Measurements from ENCODE around the gene MRPL40.

MRPL40 gene

GRCh38 chr22:19457828-19458428 lies 25.6 kb downstream of the MRPL40 start:
- H3K4me1 Mint-ChIP-seq (ENCODE audit: low read depth): peaks cover 5% of the 10 kb centered on the region
- H3K9me3 Mint-ChIP-seq (ENCODE audit: low read depth): no peaks in the 10 kb centered on the region
- H3K27ac Mint-ChIP-seq: no peak overlapping the region
- no peaks in the 10 kb centered on the region for H3K27me3 Mint-ChIP-seq
- no peak overlapping the region for H3K4me3 Mint-ChIP-seq
- H3K36me3 Mint-ChIP-seq: peaks cover 9% of the 10 kb centered on the region

DNA sequence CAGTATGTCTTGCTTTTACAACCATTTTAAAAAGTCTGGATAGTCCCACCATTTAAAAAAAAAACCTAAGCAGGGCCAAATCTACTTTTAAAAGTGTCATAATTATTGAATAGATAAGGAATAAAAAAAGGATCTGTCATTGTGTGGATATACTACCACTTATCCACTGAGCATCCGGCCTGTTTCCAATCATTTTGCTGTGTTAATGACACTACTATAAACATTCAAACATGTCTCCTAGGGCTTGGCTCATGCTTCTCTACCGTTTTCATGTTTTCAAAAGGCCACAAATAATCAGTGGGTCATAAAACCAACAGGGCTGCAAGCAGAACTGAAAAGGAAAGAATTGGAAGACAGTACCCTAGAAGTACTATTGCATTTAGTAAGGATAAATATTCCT lies 27.7 kb downstream of the MRPL40 start:
- Mint-ChIP-seq H3K4me3 (no peak overlapping the region), H3K36me3 (peaks cover 5% of the 10 kb centered on the region), H3K27ac (no peak overlapping the region), H3K4me1 (ENCODE audit: low read depth) (no peaks in the 10 kb centered on the region), H3K27me3 (no peaks in the 10 kb centered on the region), H3K9me3 (ENCODE audit: low read depth) (no peaks in the 10 kb centered on the region)

- H3K4me1 Mint-ChIP-seq (ENCODE audit: low read depth): no peaks in the 10 kb centered on the region
- H3K27ac Mint-ChIP-seq: no peak overlapping the region
- H3K4me3 Mint-ChIP-seq: no peak overlapping the region
- no peaks in the 10 kb centered on the region for H3K9me3 Mint-ChIP-seq (ENCODE audit: low read depth)
- no peaks in the 10 kb centered on the region for H3K27me3 Mint-ChIP-seq
- H3K36me3 Mint-ChIP-seq: no peaks in the 10 kb centered on the region
These were observed 29.2 kb downstream of the MRPL40 start for GRCh38 chr22:19461506-19461905.

DNA sequence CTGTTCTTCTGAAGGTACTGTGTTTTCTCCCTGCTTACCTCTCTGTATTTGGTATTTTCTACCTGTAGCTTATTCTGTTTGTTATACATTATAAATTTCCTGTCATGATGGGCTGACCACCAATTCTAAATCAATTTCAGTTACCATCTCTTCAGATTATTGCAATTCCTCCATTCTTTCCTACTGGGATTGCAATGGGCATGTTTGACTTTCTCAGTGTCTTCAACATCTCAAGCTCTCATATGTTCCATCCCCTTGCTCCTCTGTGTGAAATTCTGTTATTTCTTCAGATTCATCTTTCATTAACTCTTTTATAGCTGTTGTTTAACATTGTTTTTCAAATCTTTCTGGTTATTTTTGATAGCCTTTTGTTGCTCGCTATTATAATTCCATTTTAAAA lies 30.7 kb downstream of the MRPL40 start:
- no peak overlapping the region for H3K4me3 Mint-ChIP-seq
- H3K36me3 Mint-ChIP-seq: no peaks in the 10 kb centered on the region
- H3K27me3 Mint-ChIP-seq: no peaks in the 10 kb centered on the region
- no peaks in the 10 kb centered on the region for H3K9me3 Mint-ChIP-seq (ENCODE audit: low read depth)
- no peaks in the 10 kb centered on the region for H3K4me1 Mint-ChIP-seq (ENCODE audit: low read depth)
- no peak overlapping the region for H3K27ac Mint-ChIP-seq

DNA sequence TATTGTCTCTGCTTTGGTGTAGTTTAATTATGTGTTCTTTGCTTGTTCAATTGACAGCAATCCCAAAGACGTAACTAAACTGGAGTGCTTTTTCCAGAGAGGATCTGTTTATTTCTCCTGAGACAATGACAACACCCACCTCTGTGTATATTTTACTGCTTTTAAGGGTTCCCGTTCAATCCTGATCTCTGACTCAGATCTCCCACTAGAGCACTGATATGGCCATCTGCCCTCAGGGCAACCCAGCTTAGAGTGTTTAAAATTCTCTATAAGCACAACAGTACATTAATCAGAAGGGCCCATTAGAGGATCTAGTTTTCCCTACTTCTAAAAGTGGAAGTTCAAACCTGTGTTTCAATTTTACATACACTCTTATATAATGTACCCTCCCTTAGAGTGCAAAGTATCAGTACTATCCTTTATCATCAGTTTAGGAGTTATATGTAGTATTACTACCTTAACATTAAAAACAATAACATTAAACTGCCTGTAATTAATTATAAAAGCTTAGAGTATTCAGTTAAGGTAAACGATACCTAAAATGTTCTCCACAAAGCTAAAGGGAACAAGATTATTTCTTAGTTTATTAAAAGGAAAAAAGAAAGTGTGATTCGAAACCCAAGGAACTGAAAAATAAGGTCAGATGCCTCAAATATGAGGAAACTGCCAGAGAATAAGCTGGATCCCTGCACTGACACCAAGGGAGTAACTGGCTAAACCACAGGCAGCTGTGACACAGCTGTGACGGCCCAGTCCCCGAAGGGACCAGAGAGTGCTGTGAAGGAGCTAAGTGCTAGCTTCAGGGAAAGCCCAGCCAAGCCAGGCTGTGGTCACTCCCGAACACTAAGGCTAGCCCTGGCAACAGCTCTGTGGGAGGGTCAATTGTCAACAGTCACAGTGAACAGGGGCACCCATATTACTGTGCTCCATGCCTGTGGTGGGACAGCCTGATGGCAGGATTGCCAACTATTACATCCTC lies 31.4 kb downstream of the MRPL40 start:
- Mint-ChIP-seq H3K36me3 (no peaks in the 10 kb centered on the region), H3K4me3 (no peak overlapping the region)

DNA sequence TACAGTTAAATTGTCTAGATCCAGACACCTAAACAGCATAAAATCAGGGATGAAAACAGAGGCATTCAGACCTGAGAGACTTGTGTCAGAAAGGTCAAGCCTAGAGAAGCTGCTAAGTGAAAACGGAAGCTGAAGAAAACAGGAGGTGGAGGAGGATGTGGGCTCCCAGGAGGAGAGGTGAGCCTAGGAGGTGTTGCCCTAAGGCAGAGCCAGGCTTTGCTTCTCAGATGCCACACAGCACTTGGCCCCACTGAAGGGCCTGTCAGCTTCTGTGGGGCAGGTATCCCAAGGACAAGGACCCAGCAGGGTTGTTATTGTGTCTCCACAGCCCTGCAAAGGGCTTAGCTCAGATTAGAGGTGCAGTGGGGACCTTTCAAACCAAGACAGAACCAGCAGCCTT lies 32.2 kb downstream of the MRPL40 start:
- H3K4me3 Mint-ChIP-seq: no peak overlapping the region
- H3K27me3 Mint-ChIP-seq: no peaks in the 10 kb centered on the region
- no peak overlapping the region for H3K27ac Mint-ChIP-seq
- no peaks in the 10 kb centered on the region for H3K36me3 Mint-ChIP-seq
- no peaks in the 10 kb centered on the region for H3K9me3 Mint-ChIP-seq (ENCODE audit: low read depth)
- H3K4me1 Mint-ChIP-seq (ENCODE audit: low read depth): no peaks in the 10 kb centered on the region

More for the DNA sequence above, 31.4 kb downstream of the MRPL40 start:
- Mint-ChIP-seq H3K9me3 (ENCODE audit: low read depth) (no peaks in the 10 kb centered on the region), H3K27me3 (no peaks in the 10 kb centered on the region), H3K27ac (no peak overlapping the region), H3K4me1 (ENCODE audit: low read depth) (no peaks in the 10 kb centered on the region)

- Mint-ChIP-seq H3K36me3 (no peaks in the 10 kb centered on the region), H3K27ac (no peak overlapping the region), H3K4me3 (no peak overlapping the region), H3K9me3 (ENCODE audit: low read depth) (no peaks in the 10 kb centered on the region), H3K4me1 (ENCODE audit: low read depth) (no peaks in the 10 kb centered on the region), H3K27me3 (no peaks in the 10 kb centered on the region)
These were observed 32.6 kb downstream of the MRPL40 start for GRCh38 chr22:19464975-19465374.

DNA sequence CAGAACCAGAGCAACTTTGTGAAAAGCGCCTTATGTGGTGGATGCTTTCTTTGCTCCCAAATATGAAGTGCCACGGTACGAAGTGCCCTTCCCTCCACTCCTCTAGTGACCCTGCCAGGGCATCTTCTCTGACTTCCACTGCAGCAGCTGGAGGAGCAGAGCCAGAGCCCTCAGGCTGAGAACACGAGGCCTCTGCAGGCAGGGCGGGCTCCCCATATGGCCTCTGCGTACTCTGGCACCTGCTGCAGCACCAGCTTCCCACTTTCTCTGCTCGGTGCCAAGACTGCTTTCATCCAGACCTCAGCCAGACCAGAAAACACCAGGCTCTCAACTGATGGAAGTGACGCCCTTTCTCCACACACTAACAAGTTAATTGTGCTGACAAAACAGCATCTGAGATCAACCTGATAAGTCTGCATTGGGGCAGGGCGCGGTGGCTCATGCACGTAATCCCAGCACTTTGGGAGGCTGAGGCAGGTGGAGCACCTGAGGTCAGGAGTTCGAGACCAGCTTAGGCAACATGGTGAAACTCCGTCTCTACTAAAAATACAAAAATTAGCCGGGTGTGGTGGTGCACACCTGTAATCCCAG lies 33.9 kb downstream of the MRPL40 start:
- Mint-ChIP-seq H3K36me3 (no peaks in the 10 kb centered on the region), H3K9me3 (ENCODE audit: low read depth) (no peaks in the 10 kb centered on the region), H3K27me3 (no peaks in the 10 kb centered on the region), H3K4me3 (no peak overlapping the region), H3K4me1 (ENCODE audit: low read depth) (no peaks in the 10 kb centered on the region), H3K27ac (no peak overlapping the region)

- H3K4me3 Mint-ChIP-seq: no peak overlapping the region
- no peaks in the 10 kb centered on the region for H3K27me3 Mint-ChIP-seq
- no peaks in the 10 kb centered on the region for H3K9me3 Mint-ChIP-seq (ENCODE audit: low read depth)
- H3K4me1 Mint-ChIP-seq (ENCODE audit: low read depth): no peaks in the 10 kb centered on the region
- no peak overlapping the region for H3K27ac Mint-ChIP-seq
- no peaks in the 10 kb centered on the region for H3K36me3 Mint-ChIP-seq
These were observed 34.8 kb downstream of the MRPL40 start for GRCh38 chr22:19466848-19467752.

DNA sequence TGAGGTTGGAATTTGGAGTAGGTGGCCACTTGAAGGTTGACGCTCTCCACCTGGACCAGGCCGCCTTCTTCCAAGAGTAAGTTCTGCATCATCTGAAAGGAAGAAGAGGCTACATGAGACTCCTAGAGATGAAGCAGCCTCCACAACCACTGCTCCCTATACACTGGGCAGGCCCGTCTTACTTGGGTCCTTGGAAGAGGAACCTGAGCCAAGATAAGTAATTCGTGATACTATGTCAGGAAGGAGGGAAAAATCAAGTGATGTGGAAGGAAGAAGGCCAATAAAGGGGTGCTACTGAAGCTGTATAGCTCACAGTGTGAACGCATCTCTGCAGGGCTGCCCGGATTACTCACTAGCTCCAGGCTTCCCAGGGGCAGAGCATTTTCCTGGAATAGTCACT lies 35.6 kb downstream of the MRPL40 start:
- no peak overlapping the region for H3K4me3 Mint-ChIP-seq
- H3K27me3 Mint-ChIP-seq: no peaks in the 10 kb centered on the region
- H3K9me3 Mint-ChIP-seq (ENCODE audit: low read depth): no peaks in the 10 kb centered on the region
- H3K27ac Mint-ChIP-seq: no peak overlapping the region
- no peaks in the 10 kb centered on the region for H3K4me1 Mint-ChIP-seq (ENCODE audit: low read depth)
- no peaks in the 10 kb centered on the region for H3K36me3 Mint-ChIP-seq

DNA sequence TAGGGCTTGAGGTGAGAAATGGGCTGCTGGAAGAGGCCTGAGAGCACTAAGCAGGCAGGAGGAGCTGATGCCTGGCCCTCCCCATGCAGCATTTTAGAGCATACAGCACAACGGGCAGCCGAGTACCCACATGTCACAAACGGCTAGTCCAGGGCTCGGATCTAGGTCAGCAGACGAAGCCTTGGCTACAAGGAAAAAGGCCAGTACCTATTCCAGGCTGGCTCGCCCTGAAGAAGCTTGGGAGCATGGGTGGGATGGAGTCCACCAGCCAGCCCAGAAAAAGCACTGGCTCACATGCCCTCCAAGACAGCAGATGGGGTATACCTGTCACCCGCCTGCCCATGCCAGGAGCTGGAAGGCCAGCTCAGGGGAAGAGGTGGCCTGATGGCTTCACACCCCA lies 37.1 kb downstream of the MRPL40 start:
- H3K4me1 Mint-ChIP-seq (ENCODE audit: low read depth): peaks cover 4% of the 10 kb centered on the region
- no peak overlapping the region for H3K27ac Mint-ChIP-seq
- H3K36me3 Mint-ChIP-seq: no peaks in the 10 kb centered on the region
- H3K27me3 Mint-ChIP-seq: no peaks in the 10 kb centered on the region
- no peaks in the 10 kb centered on the region for H3K9me3 Mint-ChIP-seq (ENCODE audit: low read depth)
- no peak overlapping the region for H3K4me3 Mint-ChIP-seq

DNA sequence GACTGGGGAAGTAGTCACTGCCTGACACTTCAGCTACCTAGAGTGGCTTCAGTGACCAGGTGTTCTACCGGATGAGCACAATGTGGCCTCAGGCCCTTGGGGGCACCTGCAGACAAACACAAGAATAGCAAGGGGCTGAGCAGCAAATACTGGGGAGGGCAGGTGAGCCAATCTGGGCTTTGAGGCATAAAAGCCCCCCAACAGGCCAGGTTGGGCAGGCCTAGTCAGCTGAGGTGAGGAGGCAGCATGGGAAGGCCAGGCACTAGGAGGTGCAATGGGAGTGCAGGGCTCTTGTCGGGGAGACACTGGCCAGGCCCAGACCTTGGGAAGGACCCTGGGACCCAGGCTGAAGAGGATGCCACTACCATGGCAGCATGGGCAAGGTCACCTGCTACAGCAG lies 37.7 kb downstream of the MRPL40 start:
- H3K9me3 Mint-ChIP-seq (ENCODE audit: low read depth): no peaks in the 10 kb centered on the region
- no peaks in the 10 kb centered on the region for H3K36me3 Mint-ChIP-seq
- peaks cover 4% of the 10 kb centered on the region for H3K4me1 Mint-ChIP-seq (ENCODE audit: low read depth)
- no peak overlapping the region for H3K4me3 Mint-ChIP-seq
- H3K27ac Mint-ChIP-seq: no peak overlapping the region
- H3K27me3 Mint-ChIP-seq: no peaks in the 10 kb centered on the region

- peaks cover 18% of the 10 kb centered on the region for H3K4me1 Mint-ChIP-seq (ENCODE audit: low read depth)
- peaks cover 2% of the 10 kb centered on the region for H3K36me3 Mint-ChIP-seq
- no peak overlapping the region for H3K4me3 Mint-ChIP-seq
- no peaks in the 10 kb centered on the region for H3K27me3 Mint-ChIP-seq
- no peaks in the 10 kb centered on the region for H3K9me3 Mint-ChIP-seq (ENCODE audit: low read depth)
- no peak overlapping the region for H3K27ac Mint-ChIP-seq
These were observed 39.2 kb downstream of the MRPL40 start for GRCh38 chr22:19471572-19471971.

DNA sequence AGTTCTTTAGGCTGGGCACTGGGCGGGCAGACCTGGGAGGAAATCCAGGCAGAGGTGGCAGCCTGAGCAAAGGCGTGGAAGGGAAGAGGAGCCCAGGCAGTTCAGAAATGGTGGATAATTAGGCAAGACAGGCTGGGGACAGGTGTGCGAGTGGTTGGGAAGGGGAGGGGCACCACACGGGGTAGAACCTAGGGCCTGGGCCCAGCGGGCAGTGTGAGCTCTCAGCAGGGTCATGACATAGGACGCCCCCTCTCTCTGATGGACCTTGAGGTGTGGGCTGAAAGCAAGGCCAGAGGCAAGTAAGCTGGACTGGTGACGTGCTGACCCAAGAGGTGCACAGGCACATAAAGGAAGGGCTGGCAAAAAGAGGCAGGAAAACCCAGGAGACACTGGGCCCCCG lies 39.9 kb downstream of the MRPL40 start:
- Mint-ChIP-seq H3K4me3 (no peak overlapping the region), H3K27me3 (no peaks in the 10 kb centered on the region), H3K4me1 (ENCODE audit: low read depth) (peaks cover 22% of the 10 kb centered on the region), H3K27ac (no peak overlapping the region), H3K36me3 (peaks cover 2% of the 10 kb centered on the region), H3K9me3 (ENCODE audit: low read depth) (no peaks in the 10 kb centered on the region)

All from activated naive CD8-positive, alpha-beta T cell (primary cell).